Tibial artery (tissue), 4 donors: ENCODE measurements around the gene ERCC6L2.

Experiments used
- DNase-seq, 2 donors: peaks; one replicate each; pipeline ENCODE4 v3.0.0-alpha.2; 2019
- H3K27ac ChIP-seq, 2 donors: fragments of 200-600 bp; sonication (generic) in 1 of 2; 1 replicate in 1 of 2; 2 replicates in 1 of 2; pipeline ENCODE4 v1.5.1; 2018 to 2019; ENCODE audit warnings: mild to moderate bottlenecking in 1 of 2
- H3K27me3 ChIP-seq, 2 donors: fragments of 200-600 bp; sonication (generic) in 1 of 2; one replicate each; pipeline versions ENCODE4 v1.5.1 to v1.6.0; 2016 to 2019
- H3K36me3 ChIP-seq, 3 donors: fragments of 200-600 bp; sonication (generic) in 2 of 3; one replicate each; pipeline ENCODE4 v1.5.1; 2016 to 2019; ENCODE audit warnings: mild to moderate bottlenecking in 2 of 3
- H3K4me1 ChIP-seq, 4 donors: fragments of 200-600 bp; sonication (generic) in 2 of 4; 1 replicate in 3 of 4; 2 replicates in 1 of 4; pipeline ENCODE4 v1.5.1; 2016 to 2019
- H3K4me3 ChIP-seq, 2 donors: fragments of 200-600 bp; sonication (generic) in 1 of 2; 1 replicate in 1 of 2; 2 replicates in 1 of 2; pipeline ENCODE4 v1.5.1; 2018 to 2019; ENCODE audit warnings: mild to moderate bottlenecking in 2 of 2
- H3K9me3 ChIP-seq, 3 donors: fragments of 200-600 bp; sonication (generic) in 1 of 3; one replicate each; pipeline ENCODE4 v1.5.1; 2016 to 2019
- CTCF ChIP-seq, 2 experiments: fragments of 200-600 bp in 1 of 2; fragments of 450-650 bp in 1 of 2; IDR thresholded peaks; one replicate each; pipeline ENCODE4 v1.5.1; 2017 to 2019; ENCODE audit warnings: antibody characterized with exemption in 2 of 2, mild to moderate bottlenecking in 1 of 2, moderate library complexity in 1 of 2
- intact Hi-C: fragments of 100-400 bp; cut with DNase I; formaldehyde crosslinking; loops from one replicate; pipeline ENCODE4 v1.15.0; 2023; ENCODE audit warnings: low total_unique reads

Gene ERCC6L2

GRCh38 chr9:95891067-95891671 lies 15.7 kb downstream of the ERCC6L2 start:
- no peaks in the 10 kb centered on the region for H3K9me3 ChIP-seq
- intact Hi-C loops = no loop called here
- no peak for TF ChIP-seq CTCF (IDR thresholded peaks at IDR 0.05)
- H3K27me3 ChIP-seq = no peaks in the 10 kb centered on the region
- no peak for DNase-seq
- H3K36me3 ChIP-seq = peaks cover 0 to 6% (median 0%) of the 10 kb centered on the region in 3 donors
- no peaks in the 10 kb centered on the region for H3K4me1 ChIP-seq
- no peak overlapping the region for H3K27ac ChIP-seq
- H3K4me3 ChIP-seq = no peak overlapping the region

- no peaks in the 10 kb centered on the region for H3K9me3 ChIP-seq
- H3K27me3 ChIP-seq = no peaks in the 10 kb centered on the region
- H3K27ac ChIP-seq = no peak overlapping the region
- intact Hi-C loops = no loop called here
- H3K4me3 ChIP-seq = no peak overlapping the region
- no peak for TF ChIP-seq CTCF (IDR thresholded peaks at IDR 0.05)
- H3K36me3 ChIP-seq = peaks cover 0 to 6% (median 0%) of the 10 kb centered on the region in 3 donors
- no peak for DNase-seq
- no peaks in the 10 kb centered on the region for H3K4me1 ChIP-seq
Measured at GRCh38 chr9:95892690-95893089, 17.2 kb downstream of the ERCC6L2 start.

GRCh38 chr9:95896580-95896979 lies 21.1 kb downstream of the ERCC6L2 start:
- no peaks in the 10 kb centered on the region for H3K36me3 ChIP-seq
- no peak overlapping the region for H3K4me3 ChIP-seq
- H3K27me3 ChIP-seq = no peaks in the 10 kb centered on the region
- H3K27ac ChIP-seq = no peak overlapping the region
- DNase-seq = no peak
- intact Hi-C loops = no loop called here
- H3K4me1 ChIP-seq = no peaks in the 10 kb centered on the region
- no peaks in the 10 kb centered on the region for H3K9me3 ChIP-seq
- no peak for TF ChIP-seq CTCF (IDR thresholded peaks at IDR 0.05)

GRCh38 chr9:95901506-95901905 lies 26.0 kb downstream of the ERCC6L2 start:
- H3K4me1 ChIP-seq = no peaks in the 10 kb centered on the region
- no peak for DNase-seq
- H3K9me3 ChIP-seq = no peaks in the 10 kb centered on the region
- no peak overlapping the region for H3K27ac ChIP-seq
- TF ChIP-seq CTCF (IDR thresholded peaks at IDR 0.05) = no peak
- H3K36me3 ChIP-seq = no peaks in the 10 kb centered on the region
- no peaks in the 10 kb centered on the region for H3K27me3 ChIP-seq
- no peak overlapping the region for H3K4me3 ChIP-seq
- intact Hi-C loops = no loop called here

GRCh38 chr9:95903398-95903797 lies 27.9 kb downstream of the ERCC6L2 start:
- no peak for DNase-seq
- no peaks in the 10 kb centered on the region for H3K9me3 ChIP-seq
- no peaks in the 10 kb centered on the region for H3K4me1 ChIP-seq
- H3K27ac ChIP-seq = no peak overlapping the region
- intact Hi-C loops = no loop called here
- H3K36me3 ChIP-seq = peaks cover 0 to 5% (median 0%) of the 10 kb centered on the region in 3 donors
- H3K4me3 ChIP-seq = no peak overlapping the region
- no peak for TF ChIP-seq CTCF (IDR thresholded peaks at IDR 0.05)
- no peaks in the 10 kb centered on the region for H3K27me3 ChIP-seq

GRCh38 chr9:95907794-95908193 lies 32.3 kb downstream of the ERCC6L2 start:
- Histone ChIP-seq H3K4me3 (no peak overlapping the region), H3K27ac (no peak overlapping the region), H3K9me3 (no peaks in the 10 kb centered on the region), H3K4me1 (no peaks in the 10 kb centered on the region), H3K27me3 (no peaks in the 10 kb centered on the region), H3K36me3 (peaks cover 0 to 5% (median 0%) of the 10 kb centered on the region in 3 donors)
- DNase-seq = no peak
- intact Hi-C loops = no loop called here
- TF ChIP-seq CTCF (IDR thresholded peaks at IDR 0.05) = no peak
